Measurements from ENCODE around the gene CIAPIN1.
"Not testable (repeated sequence)": the region's sequence is repeated elsewhere in the genome, so short reads cannot be mapped to it uniquely, and the experiment has no call there.

Gene CIAPIN1

GRCh38 chr16:57476546-57477410 is 29.6 kb upstream of the CIAPIN1 start:
- peak; percentile 13 for DNase-seq

GRCh38 chr16:57475711-57476339 is 28.6 kb upstream of the CIAPIN1 start:
- DNase-seq, result peak; percentile 51

- no peak for DNase-seq
Observed at GRCh38 chr16:57474671-57475661, 27.8 kb upstream of the CIAPIN1 start.

- DNase-seq, result no peak
Observed at GRCh38 chr16:57473906-57474305, 26.7 kb upstream of the CIAPIN1 start.

GRCh38 chr16:57473176-57473840 is 26.1 kb upstream of the CIAPIN1 start:
- DNase-seq, result no peak

- no peak for DNase-seq
Observed at GRCh38 chr16:57472665-57473060, 25.5 kb upstream of the CIAPIN1 start.

- no peak for DNase-seq
Observed at GRCh38 chr16:57471852-57472664, 24.9 kb upstream of the CIAPIN1 start.

GRCh38 chr16:57471209-57471608 is 24.0 kb upstream of the CIAPIN1 start:
- no peak for DNase-seq

GRCh38 chr16:57470711-57471110 is 23.5 kb upstream of the CIAPIN1 start:
- DNase-seq, result no peak

GRCh38 chr16:57469917-57470470 is 22.8 kb upstream of the CIAPIN1 start:
- no peak for DNase-seq

GRCh38 chr16:57469046-57469445 is 21.9 kb upstream of the CIAPIN1 start:
- no peak for DNase-seq

GRCh38 chr16:57468346-57468745 is 21.2 kb upstream of the CIAPIN1 start:
- DNase-seq, result no peak

GRCh38 chr16:57464523-57464922 is 17.3 kb upstream of the CIAPIN1 start:
- DNase-seq, result no peak

- DNase-seq, result no peak
Observed at GRCh38 chr16:57462978-57463362, 15.8 kb upstream of the CIAPIN1 start.

- DNase-seq, result peak; percentile 83
Observed at GRCh38 chr16:57462209-57462977, 15.2 kb upstream of the CIAPIN1 start, which contains the start of gene POLR2C. Gene POLR2C, plus strand, starts transcription at chr16:57462679. Its CDS starts 46 bp downstream, at chr16:57462725.

GRCh38 chr16:57452021-57452420 is 4.8 kb upstream of the CIAPIN1 start:
- DNase-seq, result no peak

- DNase-seq, result peak; percentile 22
Observed at GRCh38 chr16:57446531-57447185, 527 bp downstream of the CIAPIN1 start.

GRCh38 chr16:57445510-57445909 is 1.7 kb downstream of the CIAPIN1 start:
- no peak for DNase-seq

GRCh38 chr16:57444711-57445110 is 2.5 kb downstream of the CIAPIN1 start:
- DNase-seq, result no peak

- not testable (repeated sequence) for DNase-seq
Observed at GRCh38 chr16:57440551-57440950, 6.6 kb downstream of the CIAPIN1 start.

Measured in fibroblast of skin of right biceps (primary cell).